Activated T-cell treated with anti-CD3 and anti-CD28 coated beads for 24 hours (primary cell): Measurements from ENCODE around the gene FKBP5.
"Not testable (repeated sequence)": the region's sequence is repeated elsewhere in the genome, so short reads cannot be mapped to it uniquely, and the experiment has no call there.

ENCODE experiments used
- DNase-seq: peaks from one replicate; pipeline ENCODE4 v3.0.0-alpha.2; 2020; ENCODE audit warnings: low read depth

FKBP5 gene

GRCh38 chr6:35723587-35723986, 34.9 kb upstream of the FKBP5 start:
- no peak for DNase-seq

GRCh38 chr6:35722121-35722761, 33.5 kb upstream of the FKBP5 start:
- no peak for DNase-seq

GRCh38 chr6:35719830-35720733, 31.4 kb upstream of the FKBP5 start:
- no peak for DNase-seq

DNA sequence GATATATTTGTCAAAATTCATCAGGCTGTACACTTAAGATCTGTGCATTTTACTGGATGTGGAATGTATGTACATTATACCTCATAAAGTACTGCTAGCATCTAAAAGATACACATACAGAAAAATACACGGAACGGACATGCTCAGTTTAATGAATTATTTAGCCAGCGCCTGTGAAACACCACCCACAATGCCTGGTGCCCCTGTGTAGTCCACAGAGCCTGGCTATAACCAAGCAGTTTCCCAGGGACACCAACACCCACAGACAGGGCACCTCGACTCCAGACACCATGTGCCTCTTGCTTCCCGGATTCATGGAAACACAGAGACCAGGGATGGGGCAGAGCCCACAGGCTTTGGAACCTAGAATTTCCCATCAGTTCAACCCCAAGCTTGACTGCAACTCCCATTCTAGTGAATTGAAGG, 30.7 kb upstream of the FKBP5 start:
- no peak for DNase-seq

GRCh38 chr6:35718911-35719381, 30.2 kb upstream of the FKBP5 start:
- no peak for DNase-seq

- no peak for DNase-seq
Observed at GRCh38 chr6:35718375-35718736, 29.6 kb upstream of the FKBP5 start.

DNA sequence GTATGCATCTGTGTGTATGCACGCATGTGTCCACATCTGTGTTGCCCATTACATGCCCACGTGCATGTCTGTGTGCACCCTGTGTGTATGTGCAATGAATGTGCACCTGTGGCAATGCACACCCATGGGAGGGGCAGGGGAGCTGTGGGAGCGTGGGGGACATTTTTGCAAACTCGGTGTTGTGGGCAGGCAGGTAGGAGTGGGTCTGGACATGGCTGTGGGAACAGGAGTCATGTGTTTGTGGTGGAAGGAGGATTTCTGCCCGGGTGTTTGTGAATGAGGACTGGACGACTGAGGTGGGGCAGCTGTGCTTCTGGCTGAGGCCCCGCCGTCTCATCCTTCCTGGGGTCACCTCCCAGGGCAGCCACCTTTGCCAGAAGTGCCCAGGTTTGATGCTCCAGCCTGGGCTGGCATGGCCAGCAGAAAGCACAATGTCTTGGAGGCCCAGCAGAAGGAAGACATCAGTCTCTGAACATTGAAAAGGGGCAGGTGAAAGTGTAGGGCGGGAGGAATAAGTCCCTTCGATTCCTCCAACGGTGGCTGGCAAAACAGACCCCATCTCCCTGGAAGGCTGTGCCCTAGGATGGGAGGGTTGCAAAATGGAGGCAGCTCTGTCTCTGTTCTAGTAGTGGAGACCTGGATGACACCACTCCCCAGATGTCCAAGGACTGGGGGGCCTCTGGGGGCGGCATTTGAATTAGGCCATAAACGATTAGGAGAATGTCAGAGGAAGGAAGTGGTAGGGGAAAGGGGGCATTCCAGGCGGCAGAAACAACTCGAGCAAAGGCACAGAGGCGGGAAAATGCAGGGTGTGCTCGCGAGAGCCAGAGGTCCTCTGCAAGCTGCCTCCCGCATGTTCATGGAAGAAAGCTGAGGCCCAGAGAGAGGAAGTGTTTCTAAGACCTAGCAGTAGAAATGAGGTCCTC, 29.0 kb upstream of the FKBP5 start:
- DNase-seq, result no peak

DNA sequence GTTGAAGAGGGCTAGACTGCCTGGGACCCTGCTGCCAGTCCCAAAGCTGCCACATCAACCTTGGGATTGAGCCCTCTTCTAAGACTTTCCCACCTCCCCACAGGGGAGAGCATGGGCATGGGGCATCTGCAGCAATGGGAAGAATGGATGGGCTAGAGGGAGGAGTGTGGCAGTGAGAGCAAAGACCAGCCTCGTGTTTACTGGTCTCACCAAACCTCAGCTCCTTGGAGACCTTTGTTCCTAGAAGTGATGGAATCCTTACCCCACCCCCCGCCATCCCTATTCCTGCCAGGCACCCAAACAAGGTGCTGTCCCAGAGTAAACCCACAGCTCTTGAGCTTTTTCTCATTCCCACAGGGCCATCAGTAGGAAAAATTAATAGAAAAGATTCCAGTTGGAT, 28.1 kb upstream of the FKBP5 start:
- no peak for DNase-seq

DNA sequence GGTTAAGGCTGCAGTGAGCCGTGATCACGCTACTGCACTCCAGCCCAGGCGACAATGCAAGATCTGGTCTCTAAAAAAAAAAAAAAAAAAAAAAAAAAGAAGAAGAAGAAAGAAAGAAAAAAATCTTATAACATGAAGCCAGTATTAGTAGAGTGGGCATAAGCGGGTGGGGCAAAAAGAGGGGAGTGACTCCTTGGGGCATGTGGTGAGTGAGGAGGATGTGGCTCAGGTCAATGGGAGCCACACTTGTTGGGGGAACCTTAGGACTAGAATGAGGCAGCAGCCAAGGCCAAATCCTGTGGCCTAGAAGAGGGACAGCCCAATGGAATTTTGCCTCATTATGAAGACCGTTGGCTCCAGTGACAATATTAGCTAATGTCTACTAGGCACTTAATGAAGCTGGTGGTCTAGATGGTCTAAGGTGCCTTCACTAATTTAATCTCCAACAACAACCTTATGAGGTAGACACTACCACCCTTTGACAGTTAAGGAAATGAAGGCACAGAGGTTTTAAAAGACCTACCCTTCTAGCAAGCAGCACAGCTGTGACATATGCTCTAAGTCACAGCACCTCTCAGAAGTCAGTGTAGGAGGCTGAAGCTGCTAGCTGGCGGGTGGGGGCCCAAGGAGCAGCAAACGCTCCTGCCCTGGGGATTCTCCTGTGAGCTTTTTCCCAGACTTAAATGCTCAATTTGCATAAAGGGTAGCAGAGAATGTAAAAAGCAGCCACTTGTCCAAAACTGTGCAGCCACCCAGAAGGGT, 24.5 kb upstream of the FKBP5 start:
- DNase-seq, result no peak

- DNase-seq, result no peak
Observed at GRCh38 chr6:35711731-35712130, 23.0 kb upstream of the FKBP5 start.

DNA sequence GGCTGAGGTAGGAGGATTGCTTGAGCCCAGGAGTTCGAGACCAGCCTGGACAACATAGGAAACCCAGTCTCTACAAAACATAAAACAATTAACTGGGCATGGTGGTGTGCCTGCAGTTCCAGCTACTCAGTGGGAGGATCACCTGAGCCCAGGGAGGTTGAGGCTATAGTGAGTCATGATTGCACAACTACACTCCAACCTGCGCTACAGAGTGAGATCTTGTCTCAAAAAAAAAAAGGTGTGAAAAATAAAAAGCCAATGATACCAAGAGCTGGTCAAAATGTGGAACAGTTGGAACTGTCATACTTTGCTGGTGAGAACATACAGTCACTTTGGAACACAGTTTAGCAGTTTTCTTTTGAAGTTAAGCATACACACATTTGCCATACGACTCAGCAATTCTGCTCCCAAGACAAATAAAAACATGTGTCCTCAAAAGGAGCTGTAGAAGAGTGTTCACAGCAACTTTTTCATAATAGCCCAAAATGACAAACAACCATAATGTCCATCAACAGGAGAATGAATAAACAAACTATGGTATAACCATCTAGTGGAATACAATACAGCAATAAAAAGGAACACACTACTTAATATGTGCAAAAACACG, 21.6 kb upstream of the FKBP5 start:
- no peak for DNase-seq

GRCh38 chr6:35708585-35708984, 19.9 kb upstream of the FKBP5 start:
- no peak for DNase-seq

DNA sequence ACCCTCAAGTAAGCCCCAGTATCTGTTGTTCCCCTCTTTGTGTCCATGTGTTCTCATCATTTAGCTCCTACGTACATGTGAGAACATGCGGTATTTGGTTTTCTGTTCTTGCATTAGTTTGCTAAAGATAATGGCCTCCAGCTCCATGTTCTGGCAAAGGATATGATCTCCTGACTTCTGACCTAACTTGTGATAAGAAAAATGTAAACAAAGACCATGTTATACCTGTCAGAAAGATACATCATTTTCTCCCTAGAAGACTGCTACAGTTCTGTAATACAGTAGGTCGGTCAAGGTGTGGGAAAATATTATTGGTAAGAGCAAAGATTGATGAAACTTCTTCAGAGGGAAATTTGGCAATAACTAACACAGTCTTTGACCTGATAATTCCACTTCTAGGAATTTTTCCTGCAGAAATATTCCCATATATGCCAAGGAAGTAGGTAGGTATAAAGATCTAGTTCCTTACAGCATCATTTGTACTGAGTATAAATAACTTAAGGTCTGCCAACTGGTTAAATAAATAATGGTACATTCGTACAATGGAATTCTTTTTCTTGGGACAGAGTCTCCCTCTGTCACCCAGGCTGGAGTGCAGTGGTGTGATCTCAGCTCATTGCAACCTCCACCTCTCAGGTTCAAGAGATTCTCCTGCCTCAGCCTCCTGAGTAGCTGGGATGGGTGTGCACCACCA, 19.1 kb upstream of the FKBP5 start:
- no peak for DNase-seq

- no peak for DNase-seq
Observed at GRCh38 chr6:35706468-35706867, 17.8 kb upstream of the FKBP5 start.

GRCh38 chr6:35703554-35703953, 14.8 kb upstream of the FKBP5 start:
- no peak for DNase-seq

DNA sequence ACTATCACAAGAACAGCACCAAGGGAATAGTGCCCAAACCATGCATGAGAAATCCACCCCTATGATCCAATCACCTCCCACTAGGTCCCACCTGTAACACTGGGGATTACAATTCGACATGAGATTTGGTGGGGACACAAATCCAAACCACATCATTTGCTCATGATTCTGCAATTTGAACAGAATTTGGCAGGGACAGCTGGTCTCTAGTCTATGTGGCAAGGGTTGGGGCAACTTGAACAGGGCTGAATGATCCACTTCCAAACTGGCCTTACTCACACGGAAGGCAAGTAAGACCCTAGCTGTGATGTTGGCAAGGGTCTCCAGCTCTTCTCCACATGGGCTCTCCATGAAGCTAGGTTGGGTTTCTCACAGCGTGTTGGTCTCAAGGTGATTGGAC, 10.1 kb upstream of the FKBP5 start:
- DNase-seq, result no peak

- not testable (repeated sequence) for DNase-seq
Observed at GRCh38 chr6:35698430-35698829, 9.7 kb upstream of the FKBP5 start.

DNA sequence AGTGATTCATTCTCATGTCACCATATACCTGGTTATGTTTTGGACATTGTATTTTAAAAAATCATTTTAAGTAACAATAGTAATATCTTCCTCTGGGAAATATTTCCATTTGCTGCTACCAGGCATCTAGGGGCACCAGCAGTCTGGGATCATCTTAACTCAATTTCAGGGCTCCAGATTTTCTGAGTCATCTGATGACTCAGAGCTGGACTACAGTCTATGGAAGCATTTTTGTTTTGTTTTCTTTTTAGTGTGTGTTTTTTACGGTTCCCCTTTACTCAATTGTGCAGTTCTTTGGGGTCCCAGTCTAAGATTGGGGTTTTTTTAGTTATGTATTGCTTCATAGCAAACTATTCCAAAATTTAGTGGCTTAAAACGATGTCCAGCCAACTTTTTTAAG, 5.7 kb upstream of the FKBP5 start:
- no peak for DNase-seq

DNA sequence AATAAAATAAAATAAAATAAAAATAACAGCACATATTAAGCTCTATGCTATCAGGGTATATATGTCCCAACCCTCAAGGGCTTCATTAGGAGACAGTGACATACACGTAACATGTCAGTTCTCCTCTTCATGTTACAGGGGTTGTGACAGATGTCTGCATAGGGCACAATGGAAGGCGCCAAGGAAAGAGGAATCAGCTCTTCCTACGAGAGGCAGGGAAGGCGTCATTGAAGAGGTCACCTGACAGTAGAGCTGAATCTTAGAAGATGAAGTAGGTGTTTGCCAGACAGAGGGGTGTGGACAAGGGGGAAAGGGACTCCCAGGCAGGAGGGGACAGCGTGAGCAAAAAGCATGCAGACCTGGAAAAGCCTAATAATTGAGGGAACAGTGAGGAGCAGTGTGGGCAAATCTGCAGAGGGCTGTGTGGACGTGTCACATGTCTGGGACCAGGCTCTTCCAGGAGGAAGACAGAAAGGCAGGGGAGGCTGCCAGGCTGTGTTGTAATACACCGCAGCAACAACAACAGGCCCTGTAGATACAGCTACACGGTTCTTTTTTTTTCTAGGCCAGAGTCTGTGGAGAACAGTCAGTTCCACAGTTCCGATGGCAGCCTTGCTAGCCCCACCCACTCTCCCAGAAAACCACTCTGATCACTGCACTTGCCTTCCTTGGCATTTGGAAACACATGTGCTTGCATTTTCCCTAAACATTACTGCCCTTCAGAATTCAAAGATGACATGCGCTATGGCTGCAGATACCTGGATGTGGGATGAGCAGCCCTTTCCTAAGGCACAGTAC, 2.5 kb upstream of the FKBP5 start:
- no peak for DNase-seq

DNA sequence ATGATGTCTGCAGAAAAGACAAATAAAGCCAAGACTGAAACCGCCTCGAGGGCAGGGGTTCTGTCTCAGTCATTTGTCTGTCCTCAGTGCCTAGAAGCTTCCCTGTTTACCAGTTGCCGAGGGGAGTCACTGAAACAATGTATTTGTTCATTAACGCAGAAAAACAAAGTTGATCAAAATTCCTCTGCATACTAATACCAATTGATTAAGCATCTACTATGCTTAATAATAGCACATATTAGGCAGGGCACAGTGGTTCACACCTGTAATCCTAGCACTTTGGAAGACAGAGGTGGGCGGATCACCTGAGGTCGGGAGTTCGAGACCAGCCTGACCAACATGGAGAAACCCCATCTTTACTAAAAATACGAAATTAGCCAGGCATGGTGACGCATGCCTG, 1.8 kb upstream of the FKBP5 start:
- DNase-seq, result no peak
